ENCODE data around the gene NTN5.
"Not testable (repeated sequence)": the region's sequence is repeated elsewhere in the genome, so short reads cannot be mapped to it uniquely, and the experiment has no call there.

Gene NTN5

GRCh38 chr19:48635263-48635965 is 37.4 kb downstream of the NTN5 start:
- H3K36me3 ChIP-seq: no peaks in the 10 kb centered on the region
- no peaks in the 10 kb centered on the region for H3K9me3 ChIP-seq
- peak; percentile 79 for DNase-seq
- no peaks in the 10 kb centered on the region for H3K27me3 ChIP-seq
- TF ChIP-seq, protein P1, sequence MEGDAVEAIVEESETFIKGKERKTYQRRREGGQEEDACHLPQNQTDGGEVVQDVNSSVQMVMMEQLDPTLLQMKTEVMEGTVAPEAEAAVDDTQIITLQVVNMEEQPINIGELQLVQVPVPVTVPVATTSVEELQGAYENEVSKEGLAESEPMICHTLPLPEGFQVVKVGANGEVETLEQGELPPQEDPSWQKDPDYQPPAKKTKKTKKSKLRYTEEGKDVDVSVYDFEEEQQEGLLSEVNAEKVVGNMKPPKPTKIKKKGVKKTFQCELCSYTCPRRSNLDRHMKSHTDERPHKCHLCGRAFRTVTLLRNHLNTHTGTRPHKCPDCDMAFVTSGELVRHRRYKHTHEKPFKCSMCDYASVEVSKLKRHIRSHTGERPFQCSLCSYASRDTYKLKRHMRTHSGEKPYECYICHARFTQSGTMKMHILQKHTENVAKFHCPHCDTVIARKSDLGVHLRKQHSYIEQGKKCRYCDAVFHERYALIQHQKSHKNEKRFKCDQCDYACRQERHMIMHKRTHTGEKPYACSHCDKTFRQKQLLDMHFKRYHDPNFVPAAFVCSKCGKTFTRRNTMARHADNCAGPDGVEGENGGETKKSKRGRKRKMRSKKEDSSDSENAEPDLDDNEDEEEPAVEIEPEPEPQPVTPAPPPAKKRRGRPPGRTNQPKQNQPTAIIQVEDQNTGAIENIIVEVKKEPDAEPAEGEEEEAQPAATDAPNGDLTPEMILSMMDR (IDR thresholded peaks at IDR 0.05; ENCODE audit: low read depth, low read length): no peak
- peak overlapping the region; percentile 65 for H3K4me3 ChIP-seq (ENCODE audit: low read depth, low read length)
- peaks cover 24% of the 10 kb centered on the region for H3K4me1 ChIP-seq

- H3K27me3 ChIP-seq: no peaks in the 10 kb centered on the region
- no peaks in the 10 kb centered on the region for H3K36me3 ChIP-seq
- peak overlapping the region; percentile 45 for H3K4me3 ChIP-seq (ENCODE audit: low read depth, low read length)
- TF ChIP-seq, protein P1 (IDR thresholded peaks at IDR 0.05; ENCODE audit: low read depth, low read length): no peak
- H3K4me1 ChIP-seq: peaks cover 27% of the 10 kb centered on the region
- peak; percentile 96 for DNase-seq
- no peaks in the 10 kb centered on the region for H3K9me3 ChIP-seq
These were observed 38.2 kb downstream of the NTN5 start for GRCh38 chr19:48634424-48635262.

GRCh38 chr19:48634036-48634342 is 38.8 kb downstream of the NTN5 start:
- H3K4me1 ChIP-seq: peaks cover 27% of the 10 kb centered on the region
- DNase-seq: no peak
- peak overlapping the region; percentile 45 for H3K4me3 ChIP-seq (ENCODE audit: low read depth, low read length)
- TF ChIP-seq, protein P1 (IDR thresholded peaks at IDR 0.05; ENCODE audit: low read depth, low read length): no peak
- no peaks in the 10 kb centered on the region for H3K36me3 ChIP-seq
- H3K9me3 ChIP-seq: no peaks in the 10 kb centered on the region
- H3K27me3 ChIP-seq: no peaks in the 10 kb centered on the region

DNA sequence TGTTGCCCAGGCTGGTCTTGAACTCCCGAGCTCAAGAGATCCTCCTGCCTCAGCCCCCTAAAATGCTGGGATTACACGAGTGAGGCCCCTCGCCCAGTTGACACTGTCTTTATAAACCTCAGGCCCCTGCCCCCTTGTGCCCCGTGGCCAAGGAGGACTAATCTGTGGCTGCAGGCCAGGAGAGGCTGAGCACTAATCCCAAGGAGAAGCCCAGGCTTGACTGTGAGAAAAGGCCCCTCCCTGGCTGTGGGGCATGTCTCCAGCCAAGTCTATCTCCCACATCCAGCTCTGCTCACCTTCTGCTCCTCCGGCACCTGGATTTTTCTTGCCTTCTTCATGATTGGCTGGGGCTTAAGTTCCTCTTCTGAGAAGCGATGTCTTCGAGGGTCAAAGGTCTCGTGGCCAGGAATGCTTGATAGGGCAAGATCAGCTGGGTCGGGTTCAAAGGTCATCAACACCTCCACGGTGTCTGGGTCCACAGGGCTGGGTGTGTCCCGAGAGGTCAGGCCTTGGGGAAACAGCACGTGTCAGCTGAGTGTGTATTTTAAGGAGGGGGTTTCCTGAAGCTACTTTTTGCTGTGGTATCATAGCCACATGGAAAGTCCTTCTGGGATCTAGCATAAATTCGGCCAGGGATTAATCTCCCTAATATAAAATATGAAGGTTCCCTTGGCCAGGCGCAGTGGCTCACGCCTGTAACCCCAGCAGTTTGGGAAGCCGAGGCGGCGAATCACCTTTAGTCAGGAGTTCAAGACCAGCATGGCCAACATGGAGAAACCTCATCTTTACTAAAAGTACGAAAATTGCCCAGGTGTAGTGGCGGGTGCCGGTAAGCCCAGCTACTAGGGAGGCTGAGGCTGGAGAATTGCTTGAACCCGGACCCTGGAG is 39.4 kb downstream of the NTN5 start:
- peak overlapping the region; percentile 45; the same call in 1 of the 2 replicates for H3K4me3 ChIP-seq (ENCODE audit: low read depth, low read length)
- DNase-seq: no peak

DNA sequence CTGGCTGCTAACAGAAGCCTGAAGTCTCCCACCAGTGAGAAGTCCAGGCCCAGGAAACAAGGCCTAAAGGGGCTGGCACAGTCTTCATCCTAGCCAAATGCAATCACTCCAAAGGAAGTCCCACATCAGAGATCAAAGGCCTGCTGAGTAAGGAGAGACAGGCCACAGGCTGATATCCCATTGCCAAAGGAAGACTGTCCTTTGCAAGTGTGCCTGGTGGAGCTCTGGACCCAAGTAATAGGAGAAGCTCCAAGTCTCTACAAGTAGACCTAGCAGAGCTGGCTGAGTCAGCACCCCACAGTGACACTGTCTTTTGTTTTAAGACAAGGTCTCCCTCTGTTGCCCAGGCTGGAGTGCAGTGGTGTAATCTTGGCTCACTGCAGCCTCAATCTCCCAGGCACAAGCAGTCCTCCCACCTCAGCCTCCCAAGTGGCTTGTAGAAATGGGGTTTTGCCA is 40.1 kb downstream of the NTN5 start:
- Histone ChIP-seq H3K4me1 (peaks cover 21% of the 10 kb centered on the region), H3K27me3 (no peaks in the 10 kb centered on the region), H3K4me3 (ENCODE audit: low read depth, low read length) (no peak overlapping the region), H3K9me3 (no peaks in the 10 kb centered on the region), H3K36me3 (no peaks in the 10 kb centered on the region)
- TF ChIP-seq, protein P1 (IDR thresholded peaks at IDR 0.05; ENCODE audit: low read depth, low read length): no peak
- DNase-seq: no peak

More for the DNA sequence above, 39.4 kb downstream of the NTN5 start:
- TF ChIP-seq, protein P1 (IDR thresholded peaks at IDR 0.05; ENCODE audit: low read depth, low read length): no peak
- H3K9me3 ChIP-seq: no peaks in the 10 kb centered on the region
- H3K36me3 ChIP-seq: no peaks in the 10 kb centered on the region
- H3K4me1 ChIP-seq: peaks cover 23% of the 10 kb centered on the region
- H3K27me3 ChIP-seq: no peaks in the 10 kb centered on the region

DNA sequence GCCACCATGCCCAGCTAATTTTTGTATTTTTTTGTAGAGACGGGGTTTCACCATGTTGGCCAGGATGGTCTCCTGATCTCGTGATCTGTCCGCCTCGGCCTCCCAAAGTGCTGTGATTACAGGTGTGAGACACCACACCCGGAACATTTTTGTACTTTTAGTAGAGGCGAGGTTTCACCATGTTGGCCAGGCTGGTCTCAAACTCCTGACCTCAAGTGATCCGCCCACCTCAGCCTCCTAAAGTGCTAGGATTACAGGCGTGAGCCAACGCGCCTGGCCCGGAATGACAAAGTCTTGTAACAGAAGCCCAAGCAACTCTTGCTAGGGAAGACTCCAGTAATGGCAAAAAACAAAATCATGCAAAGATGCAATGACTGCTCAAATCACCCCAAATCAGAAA is 40.5 kb downstream of the NTN5 start:
- not testable (repeated sequence) for H3K36me3 ChIP-seq; H3K4me3 ChIP-seq (ENCODE audit: low read depth, low read length); H3K9me3 ChIP-seq; DNase-seq; H3K27me3 ChIP-seq
- H3K4me1 ChIP-seq: peaks cover 21% of the 10 kb centered on the region

Data from BE2C (cell line).